ENCODE data around the gene BIN2.

Gene BIN2

DNA sequence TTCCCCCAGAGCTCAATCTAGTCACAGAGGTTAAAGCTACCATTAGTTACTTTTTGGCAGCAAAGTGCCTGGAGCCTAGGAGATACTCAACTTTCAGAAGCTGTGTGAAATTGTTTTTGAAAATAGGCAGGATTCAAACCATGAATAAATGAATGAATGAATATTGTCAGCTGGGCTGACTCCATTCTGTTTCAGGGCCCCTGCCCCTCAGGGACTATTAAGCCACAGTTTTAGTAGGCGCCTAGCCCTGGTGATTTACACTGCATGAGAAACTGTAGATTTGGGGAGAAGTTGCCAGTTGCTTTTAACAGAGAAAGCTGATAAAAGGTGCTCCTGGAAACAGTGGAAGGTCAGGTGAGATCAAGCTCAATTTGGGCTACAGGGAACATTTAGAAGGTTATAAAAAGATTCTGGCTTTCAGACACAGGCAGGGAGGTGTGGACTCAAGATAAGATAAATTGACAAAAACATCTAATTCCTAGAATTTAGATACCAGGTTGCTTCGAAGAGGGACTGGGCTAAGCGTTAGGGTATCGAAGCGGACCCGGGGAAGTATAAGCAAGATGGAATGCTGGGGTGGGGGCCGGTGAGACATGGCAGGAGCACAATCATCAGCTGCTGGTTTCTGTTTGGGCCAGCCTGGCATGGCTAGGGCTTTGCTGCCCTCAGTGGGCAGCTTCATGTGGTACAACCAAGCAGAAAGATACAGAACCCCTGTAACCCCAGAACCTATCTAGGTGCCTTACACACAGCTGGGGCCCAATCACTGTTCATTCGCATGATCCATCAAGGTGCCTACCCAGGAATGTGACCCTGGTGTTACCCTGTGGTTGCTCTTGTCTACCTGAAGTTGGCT lies 37.4 kb upstream of the BIN2 start:
- TF ChIP-seq JUND (IDR thresholded peaks at IDR 0.05; ENCODE audit: low read depth) = no peak
- in situ Hi-C loops (cut with HindIII; ENCODE audit: low pct_unique_long_range_greater_than_20kb, low sequenced_read_pairs) = no loop called here
- no peak for DNase-seq (ENCODE audit: low read depth in 1 of 2, low spot score in 1 of 2)

DNA sequence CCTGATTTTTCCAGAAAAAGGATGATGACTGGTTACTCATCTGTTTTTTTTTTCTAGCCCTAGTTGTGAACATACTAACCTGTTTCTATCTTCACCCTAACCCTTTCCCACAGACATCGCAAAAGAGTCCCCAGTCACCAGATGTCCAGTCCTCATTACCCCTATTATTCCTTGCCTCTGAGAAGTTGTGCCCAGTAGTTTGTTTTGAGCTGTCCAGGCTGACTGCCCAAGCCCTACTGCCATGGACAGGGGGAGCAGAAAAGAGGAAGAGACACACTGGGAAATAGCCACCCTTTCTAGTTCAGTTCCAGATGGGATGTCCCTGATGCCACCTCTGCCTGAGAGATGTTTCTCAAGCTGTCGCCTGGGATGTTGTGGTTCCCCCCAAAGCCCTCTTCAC lies 36.3 kb upstream of the BIN2 start:
- no peak for TF ChIP-seq JUND (IDR thresholded peaks at IDR 0.05; ENCODE audit: low read depth)
- in situ Hi-C loops (cut with HindIII; ENCODE audit: low pct_unique_long_range_greater_than_20kb, low sequenced_read_pairs) = no loop called here
- DNase-seq (ENCODE audit: low read depth in 1 of 2, low spot score in 1 of 2) = no peak

DNA sequence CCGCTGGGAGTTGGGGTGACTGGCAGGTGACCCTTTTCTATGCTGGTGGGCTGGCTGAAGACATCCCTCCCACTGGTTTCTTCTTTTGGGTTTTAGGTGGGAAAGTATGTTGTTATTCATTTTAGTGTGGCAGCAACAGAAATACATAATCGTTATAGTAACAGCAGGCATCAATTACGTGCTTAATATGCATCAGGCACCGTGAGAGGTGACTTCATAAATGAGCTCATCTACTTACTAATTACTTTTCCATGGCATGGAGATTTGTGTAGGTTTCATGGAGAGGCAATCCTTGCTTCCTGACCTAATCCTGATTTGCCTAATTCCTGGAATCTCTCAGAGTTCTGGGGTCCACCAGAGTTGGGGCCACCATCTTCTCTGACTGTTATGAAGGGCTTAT lies 35.9 kb upstream of the BIN2 start:
- in situ Hi-C loops (cut with HindIII; ENCODE audit: low pct_unique_long_range_greater_than_20kb, low sequenced_read_pairs) = no loop called here
- no peak for DNase-seq (ENCODE audit: low read depth in 1 of 2, low spot score in 1 of 2)
- TF ChIP-seq JUND (IDR thresholded peaks at IDR 0.05; ENCODE audit: low read depth) = no peak

DNA sequence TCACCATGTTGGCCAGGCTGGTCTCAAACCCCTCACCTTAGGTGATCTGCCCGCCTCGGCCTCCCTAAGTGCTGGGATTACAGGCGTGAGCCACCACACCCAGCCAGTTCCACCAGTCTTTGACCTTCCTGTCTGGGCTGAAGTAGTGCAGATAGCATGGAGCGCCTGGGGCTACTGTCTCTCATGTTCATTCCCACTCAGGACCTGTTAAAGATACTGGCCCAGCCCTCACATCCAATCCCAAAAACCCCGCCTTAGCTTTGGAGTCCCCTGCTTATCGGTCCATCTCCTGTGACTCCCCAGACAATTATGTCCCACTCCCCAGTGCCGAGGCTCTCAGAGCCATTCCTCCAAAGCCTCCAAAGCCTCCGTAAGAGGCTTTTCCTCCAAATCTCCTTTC lies 34.5 kb upstream of the BIN2 start:
- TF ChIP-seq JUND (IDR thresholded peaks at IDR 0.05; ENCODE audit: low read depth) = no peak
- DNase-seq (ENCODE audit: low read depth in 1 of 2, low spot score in 1 of 2) = no peak
- in situ Hi-C loops (cut with HindIII; ENCODE audit: low pct_unique_long_range_greater_than_20kb, low sequenced_read_pairs) = no loop called here

DNA sequence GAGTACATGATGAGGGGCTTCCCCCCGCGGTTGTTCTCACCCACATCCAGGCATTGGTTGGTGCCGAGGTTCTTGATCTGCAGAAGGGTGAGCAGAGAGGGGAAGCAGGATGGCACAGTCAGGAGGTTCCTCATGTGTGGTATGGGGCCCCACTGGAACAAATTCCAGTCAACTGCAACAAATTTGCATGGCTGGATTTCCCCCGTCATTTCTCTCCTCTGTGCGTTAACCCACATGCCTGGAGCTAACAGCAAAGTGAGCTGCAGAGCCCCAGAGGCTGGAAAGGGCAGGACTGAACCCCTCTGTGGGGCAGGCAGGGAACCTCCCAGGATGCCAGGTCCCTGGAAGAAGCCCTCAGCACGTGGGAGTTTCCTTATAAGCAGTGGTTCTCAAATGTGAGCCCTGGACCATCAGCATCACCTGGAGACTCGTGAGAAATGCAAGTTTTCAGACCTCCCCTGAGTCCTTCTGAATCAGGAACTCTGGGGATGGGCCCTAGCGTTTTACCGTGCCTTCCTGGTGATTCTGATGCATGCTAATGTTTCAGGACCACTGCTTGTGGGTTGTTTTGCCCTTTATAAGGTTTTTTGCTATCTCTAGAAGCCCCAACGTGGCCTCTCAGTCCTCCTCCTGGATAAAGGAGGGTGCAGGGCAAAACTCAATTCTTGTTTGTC lies 33.5 kb upstream of the BIN2 start:
- in situ Hi-C loops (cut with HindIII; ENCODE audit: low pct_unique_long_range_greater_than_20kb, low sequenced_read_pairs) = no loop called here
- DNase-seq (ENCODE audit: low read depth in 1 of 2, low spot score in 1 of 2) = no peak
- TF ChIP-seq JUND (IDR thresholded peaks at IDR 0.05; ENCODE audit: low read depth) = no peak

DNA sequence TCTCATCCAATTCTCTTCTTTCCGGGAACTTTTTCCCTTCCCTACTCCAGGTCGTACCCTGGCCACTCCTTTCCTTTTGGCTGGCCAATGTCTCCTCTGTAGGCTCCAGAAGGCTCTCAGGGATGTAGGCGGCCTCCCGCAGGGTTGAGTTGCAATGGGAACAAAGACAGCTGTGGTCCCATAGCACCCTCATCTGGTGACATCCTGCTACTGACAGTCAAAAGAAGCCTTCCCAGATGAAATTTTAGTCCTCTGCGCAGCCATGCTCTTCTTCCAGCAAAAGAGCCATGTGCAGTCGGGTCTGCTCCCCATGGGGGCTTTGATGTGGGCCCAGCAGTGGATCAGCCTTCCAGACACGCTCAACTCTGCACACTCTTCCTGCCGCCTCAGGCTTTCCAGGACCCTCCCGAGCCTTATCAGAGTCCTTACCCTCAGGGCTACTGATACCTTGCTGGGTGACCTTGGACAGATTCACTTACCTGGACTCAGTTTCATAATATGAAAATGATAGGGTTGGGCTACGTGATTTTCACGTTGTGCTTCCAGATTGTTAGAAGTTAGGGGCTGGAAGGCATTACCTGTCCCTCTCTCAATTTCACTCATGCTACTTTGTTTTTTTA lies 28.0 kb upstream of the BIN2 start:
- TF ChIP-seq JUND (IDR thresholded peaks at IDR 0.05; ENCODE audit: low read depth) = no peak
- in situ Hi-C loops (cut with HindIII; ENCODE audit: low pct_unique_long_range_greater_than_20kb, low sequenced_read_pairs) = no loop called here
- DNase-seq (ENCODE audit: low read depth in 1 of 2, low spot score in 1 of 2) = peak in 1 of 2 experiments; percentile 70

DNA sequence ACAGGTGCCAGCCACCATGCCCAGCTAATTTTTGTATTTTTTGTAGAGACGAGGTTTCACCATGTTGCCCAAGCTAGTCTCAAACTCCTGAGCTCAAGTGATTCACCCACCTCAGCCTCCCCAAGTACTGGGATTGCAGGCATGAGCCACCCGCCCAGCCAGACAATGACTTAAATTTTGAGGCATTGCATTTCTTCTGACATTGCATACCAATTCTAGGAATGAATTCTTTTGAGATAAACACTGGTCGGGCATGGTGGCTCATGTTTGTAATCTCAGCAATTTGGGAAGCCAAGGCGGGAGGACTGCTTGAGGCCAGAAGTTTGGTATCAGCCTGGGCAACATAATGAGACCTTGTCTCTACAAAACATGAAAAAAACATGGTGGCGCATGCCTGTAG lies 25.1 kb upstream of the BIN2 start:
- no peak for TF ChIP-seq JUND (IDR thresholded peaks at IDR 0.05; ENCODE audit: low read depth)
- DNase-seq (ENCODE audit: low read depth in 1 of 2, low spot score in 1 of 2) = no peak
- in situ Hi-C loops (cut with HindIII; ENCODE audit: low pct_unique_long_range_greater_than_20kb, low sequenced_read_pairs) = no loop called here

DNA sequence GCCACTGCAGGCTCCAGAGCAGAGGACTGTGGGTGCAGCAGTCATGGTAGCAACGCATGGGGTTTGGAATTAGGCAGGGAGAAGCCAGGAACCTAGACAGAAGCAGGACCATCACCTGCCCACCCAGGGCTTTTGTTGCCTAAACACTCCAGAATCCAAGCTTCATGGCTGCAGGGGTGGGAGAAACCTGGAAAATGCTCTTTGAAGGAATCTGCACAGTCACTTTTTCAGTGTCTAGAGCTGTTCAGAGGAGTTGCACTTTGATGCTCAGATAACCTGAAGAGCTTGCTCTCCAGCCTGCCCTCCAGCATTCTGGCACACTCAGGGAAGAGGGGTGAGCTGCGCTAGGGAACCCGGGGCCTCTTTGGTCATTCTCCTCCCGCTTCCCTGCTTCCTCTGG lies 24.1 kb upstream of the BIN2 start:
- no peak for TF ChIP-seq JUND (IDR thresholded peaks at IDR 0.05; ENCODE audit: low read depth)
- DNase-seq (ENCODE audit: low read depth in 1 of 2, low spot score in 1 of 2) = peak in 1 of 2 experiments; percentile 35
- in situ Hi-C loops (cut with HindIII; ENCODE audit: low pct_unique_long_range_greater_than_20kb, low sequenced_read_pairs) = no loop called here

DNA sequence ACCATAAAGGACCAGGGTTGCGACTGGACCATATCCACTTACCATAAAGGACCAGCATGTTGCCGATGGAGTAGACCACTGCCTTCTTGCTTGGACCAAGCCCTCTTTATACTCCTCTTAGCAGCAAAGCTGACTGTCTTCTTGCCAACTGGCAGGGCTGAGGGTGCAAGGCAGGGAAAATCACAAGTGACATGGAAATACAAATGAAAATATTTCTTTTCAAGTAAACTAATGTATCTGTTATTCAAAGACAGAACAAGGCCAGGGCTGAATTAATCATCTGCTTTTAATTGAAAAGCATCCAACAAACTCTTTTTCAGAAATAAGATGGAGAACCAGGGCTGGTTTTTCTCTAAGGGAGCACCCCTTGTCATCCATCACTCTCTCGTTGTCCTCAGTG lies 22.6 kb upstream of the BIN2 start, which contains the start of gene CELA1:
CELA1 (minus strand) TSS at position 99 of the 400 bp plus-strand sequence; CDS start at position 58, 41 bp downstream.
- in situ Hi-C loops (cut with HindIII; ENCODE audit: low pct_unique_long_range_greater_than_20kb, low sequenced_read_pairs) = no loop called here
- TF ChIP-seq JUND (IDR thresholded peaks at IDR 0.05; ENCODE audit: low read depth) = no peak
- no peak for DNase-seq (ENCODE audit: low read depth in 1 of 2, low spot score in 1 of 2)

DNA sequence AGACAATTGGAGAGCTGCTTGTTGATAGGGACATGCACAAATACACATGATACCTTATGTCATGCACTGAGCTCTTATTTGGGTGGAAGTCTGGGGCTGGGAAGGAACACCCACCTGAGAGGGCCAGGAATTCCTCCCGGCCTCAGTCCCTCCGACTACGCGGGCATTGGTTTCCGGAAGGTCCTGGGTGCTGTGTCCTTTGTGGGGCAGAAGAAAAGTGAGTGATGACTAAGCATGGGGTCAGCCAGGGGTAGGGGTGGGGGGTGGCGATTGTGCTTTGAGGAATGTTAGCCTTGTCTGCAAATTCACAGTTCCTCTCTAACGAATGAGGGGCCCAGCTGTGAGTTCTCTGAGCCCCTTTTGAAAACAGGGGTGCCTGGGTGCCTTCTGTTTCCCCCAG lies 21.7 kb upstream of the BIN2 start:
- in situ Hi-C loops (cut with HindIII; ENCODE audit: low pct_unique_long_range_greater_than_20kb, low sequenced_read_pairs) = no loop called here
- DNase-seq (ENCODE audit: low read depth in 1 of 2, low spot score in 1 of 2) = no peak

DNA sequence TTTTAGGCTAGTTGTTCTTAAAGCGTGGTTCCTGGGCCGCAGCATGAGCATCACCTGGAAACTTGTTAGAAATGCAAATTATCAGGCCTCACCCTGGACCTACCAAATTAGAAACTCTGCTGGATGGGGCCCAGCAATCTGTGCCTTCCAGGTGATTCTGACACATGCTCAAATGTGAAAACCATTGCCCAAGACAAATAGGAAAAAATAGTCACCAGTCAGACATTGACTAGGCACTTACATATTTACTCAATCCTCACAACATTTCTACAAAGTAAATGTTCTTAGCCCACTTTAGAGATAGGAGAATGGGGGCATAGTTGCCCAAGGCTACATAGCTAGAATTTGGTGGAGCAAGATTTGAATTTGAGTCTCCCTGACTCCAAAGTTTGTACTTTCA lies 19.2 kb upstream of the BIN2 start:
- in situ Hi-C loops (cut with HindIII; ENCODE audit: low pct_unique_long_range_greater_than_20kb, low sequenced_read_pairs) = no loop called here
- no peak for DNase-seq (ENCODE audit: low read depth in 1 of 2, low spot score in 1 of 2)
- TF ChIP-seq JUND (IDR thresholded peaks at IDR 0.05; ENCODE audit: low read depth) = no peak

More for the DNA sequence above, 21.7 kb upstream of the BIN2 start:
- no peak for TF ChIP-seq JUND (IDR thresholded peaks at IDR 0.05; ENCODE audit: low read depth)

DNA sequence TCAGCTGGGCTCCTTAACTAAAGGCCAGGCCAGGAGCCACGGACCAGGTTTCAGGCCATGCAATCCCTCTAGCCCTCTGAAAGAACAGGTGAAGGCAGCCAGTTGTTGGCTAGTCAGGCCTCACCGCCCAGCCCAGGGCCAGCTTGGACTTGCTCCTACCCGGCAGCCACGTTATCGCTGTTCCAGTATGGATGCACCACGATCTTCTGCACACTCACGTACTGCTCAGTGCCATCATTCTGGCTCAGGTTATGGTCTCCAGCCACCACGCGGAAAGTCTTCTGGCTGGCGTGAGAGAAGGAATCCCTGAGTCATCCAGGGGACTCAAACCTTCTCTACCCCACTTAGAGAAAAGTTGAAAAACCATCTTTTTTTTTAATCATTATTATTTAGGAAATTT lies 18.4 kb upstream of the BIN2 start:
- in situ Hi-C loops (cut with HindIII; ENCODE audit: low pct_unique_long_range_greater_than_20kb, low sequenced_read_pairs) = no loop called here
- DNase-seq (ENCODE audit: low read depth in 1 of 2, low spot score in 1 of 2) = no peak

More for the DNA sequence above, 18.4 kb upstream of the BIN2 start:
- TF ChIP-seq JUND (IDR thresholded peaks at IDR 0.05; ENCODE audit: low read depth) = no peak
